GM12878 (cell line): Measurements from ENCODE around the gene PDE11A. TPM values are rescaled to one million over a fixed set of nuclear protein-coding genes. Genes with fewer than 3 reads are reported as not detected.

Experiments
- ATAC-seq: fragments of 200-7000 bp; cut with Tn5 transposase; 3 replicates; pipeline ENCODE4 v1.9.1; 2020; ENCODE audit warnings: mild to moderate bottlenecking, moderate library complexity
- BruUV-seq: library from RNA; stranded (reverse); fragments of 400-500 nt; replicated peaks from 2 replicates; lab custom pipeline; 2021; lab: Mats Ljungman, UMichigan
- CTCF ChIA-PET: fragments of 300-600 bp; sonication (Branson Sonifier 250); formaldehyde crosslinking; extraction: SDS; loops from one replicate; lab custom pipeline; 2021; ENCODE audit warnings: inconsistent platforms; lab: Yijun Ruan, JAX
- POLR2A ChIA-PET: fragments of 350-600 bp; formaldehyde crosslinking; extraction: SDS; loops from one replicate; lab custom pipeline; 2021; ENCODE audit warnings: inconsistent platforms; lab: Charles Lee
- RAD21 ChIA-PET: fragments of 300-600 bp; sonication (Branson Sonifier 250); formaldehyde crosslinking; loops from one replicate; lab custom pipeline; 2023; ENCODE audit warnings: antibody characterized with exemption; ENCODE audit not compliant: unreplicated experiment; lab: Charles Lee
- SMC1A ChIA-PET: fragments of 300-600 bp; sonication (Branson Sonifier 250); formaldehyde crosslinking; loops from one replicate; lab custom pipeline; 2023; ENCODE audit not compliant: unreplicated experiment, uncharacterized antibody; lab: Charles Lee
- DNase-seq: peaks from one replicate; pipeline ENCODE4 v3.0.0-alpha.2; 2011; ENCODE audit warnings: low read depth, low spot score
- FAIRE-seq: peaks from 3 replicates; lab custom pipeline; 2011; peaks lifted over from hg19 to GRCh38; lab: Jason Lieb, UNC
- H2AFZ ChIP-seq: 2 replicates; pipeline ENCODE4 v1.6.0; 2011; ENCODE audit warnings: low read depth, low read length, control low read depth; ENCODE audit not compliant: control insufficient read depth
- H3K27ac ChIP-seq: 2 replicates; pipeline ENCODE4 v1.5.1; 2011; ENCODE audit warnings: control low read depth; ENCODE audit not compliant: control insufficient read depth, insufficient read depth
- H3K27me3 ChIP-seq, 2 experiments: replicated peaks in 1 of 2; 2 replicates each; pipeline versions ENCODE4 v1.6.0 to v1.6.1; 2011; ENCODE audit warnings: low read length in 1 of 2; ENCODE audit not compliant: control insufficient read depth in 2 of 2, insufficient read depth in 2 of 2
- H3K36me3 ChIP-seq, 2 experiments: 2 replicates each; pipeline ENCODE4 v1.5.1; 2011; ENCODE audit warnings: low read length in 1 of 2; ENCODE audit not compliant: control insufficient read depth in 2 of 2, insufficient read depth in 2 of 2
- H3K4me1 ChIP-seq: 2 replicates; pipeline ENCODE4 v1.6.1; 2011; ENCODE audit warnings: mild to moderate bottlenecking, low read length, moderate library complexity, mixed read lengths; ENCODE audit not compliant: control insufficient read depth, insufficient read depth
- H3K4me2 ChIP-seq: 2 replicates; pipeline ENCODE4 v1.6.0; 2011; ENCODE audit warnings: control low read depth; ENCODE audit not compliant: control insufficient read depth, insufficient read depth
- H3K4me3 ChIP-seq: fragments of 200-600 bp; sonication (generic); 2 replicates; pipeline ENCODE4 v1.5.1; 2016
- H3K79me2 ChIP-seq: 2 replicates; pipeline ENCODE4 v1.6.0; 2011; ENCODE audit warnings: low read length; ENCODE audit not compliant: control insufficient read depth, insufficient read depth
- H3K9ac ChIP-seq: 2 replicates; pipeline ENCODE4 v1.8.0; 2011; ENCODE audit warnings: low read length, control low read depth, mixed read lengths; ENCODE audit not compliant: control insufficient read depth, insufficient read depth
- H3K9me3 ChIP-seq: replicated peaks from 3 replicates; pipeline ENCODE4 v1.5.1; 2011; ENCODE audit warnings: mild to moderate bottlenecking, low read length; ENCODE audit not compliant: control insufficient read depth, insufficient read depth
- H4K20me1 ChIP-seq: 2 replicates; pipeline ENCODE4 v1.6.0; 2011; ENCODE audit not compliant: control insufficient read depth, insufficient read depth
- CEBPB ChIP-seq, 2 experiments: fragments of 150-350 bp in 1 of 2; IDR thresholded peaks; 2 replicates each; pipeline ENCODE4 v1.6.1; 2012 to 2014; ENCODE audit warnings: low read depth in 2 of 2, low read length in 2 of 2, borderline replicate concordance in 1 of 2, inconsistent platforms in 1 of 2
- CHD2 ChIP-seq: IDR thresholded peaks from 2 replicates; pipeline ENCODE4 v1.6.1; 2011; ENCODE audit warnings: low read depth, low read length, improper control_type of control experiment, borderline replicate concordance
- EGR1 ChIP-seq, 2 experiments: IDR thresholded peaks; 1 replicate in 1 of 2; 2 replicates in 1 of 2; pipeline ENCODE4 v1.6.1; 2011 to 2012; ENCODE audit warnings: low read depth in 2 of 2, low read length in 2 of 2, borderline replicate concordance in 1 of 2, mild to moderate bottlenecking in 1 of 2, moderate library complexity in 1 of 2
- ETV6 ChIP-seq, 2 experiments: fragments of 450-650 bp in 1 of 2; IDR thresholded peaks in 1 of 2; conservative IDR thresholded peaks in 1 of 2; 2 replicates each; pipeline ENCODE4 v1.6.1; 2014; ENCODE audit warnings: antibody characterized with exemption in 1 of 2, borderline replicate concordance in 1 of 2, low read depth in 1 of 2, mild to moderate bottlenecking in 1 of 2, moderate library complexity in 1 of 2
- FOXM1 ChIP-seq: IDR thresholded peaks from 2 replicates; pipeline ENCODE4 v1.6.1; 2012; ENCODE audit warnings: low read depth, mild to moderate bottlenecking, inconsistent platforms, low read length, moderate library complexity
- HDGF ChIP-seq: fragments of 450-650 bp; IDR thresholded peaks from 2 replicates; pipeline ENCODE4 v1.6.1; 2016; ENCODE audit warnings: antibody characterized with exemption
- KLF5 ChIP-seq: fragments of 450-650 bp; IDR thresholded peaks from 2 replicates; pipeline ENCODE4 v1.6.1; 2014; ENCODE audit warnings: mild to moderate bottlenecking; ENCODE audit not compliant: partially characterized antibody
- NFYB ChIP-seq: IDR thresholded peaks from 2 replicates; pipeline ENCODE4 v1.6.1; 2011; ENCODE audit warnings: low read depth, mild to moderate bottlenecking, low read length, improper control_type of control experiment, moderate library complexity; ENCODE audit not compliant: insufficient read depth
- RAD51 ChIP-seq: fragments of 450-650 bp; IDR thresholded peaks from 2 replicates; pipeline ENCODE4 v1.6.1; 2016; ENCODE audit warnings: moderate library complexity, mild to moderate bottlenecking, inconsistent platforms
- REST ChIP-seq: IDR thresholded peaks from 2 replicates; pipeline ENCODE4 v1.6.1; 2012; ENCODE audit warnings: mild to moderate bottlenecking, low read depth, low read length
- RUNX3 ChIP-seq: IDR thresholded peaks from 2 replicates; pipeline ENCODE4 v1.6.1; 2012; ENCODE audit warnings: low read length, inconsistent platforms
- SIN3A ChIP-seq: IDR thresholded peaks from 2 replicates; pipeline ENCODE4 v1.6.1; 2012; ENCODE audit warnings: low read depth, low read length, improper control_type of control experiment
- YY1 ChIP-seq: IDR thresholded peaks from 2 replicates; pipeline ENCODE4 v1.6.1; 2011; ENCODE audit warnings: low read depth, mild to moderate bottlenecking, low read length
- ZNF207 ChIP-seq: fragments of 450-650 bp; IDR thresholded peaks from 2 replicates; pipeline ENCODE4 v1.6.1; 2014; ENCODE audit warnings: antibody characterized with exemption, mild to moderate bottlenecking, borderline replicate concordance
- ZNF622 ChIP-seq: fragments of 450-650 bp; IDR thresholded peaks from 2 replicates; pipeline ENCODE4 v1.6.1; 2017; ENCODE audit warnings: mild to moderate bottlenecking, inconsistent platforms
- WGBS: methylation state at CpG from one replicate; pipeline ENCODE4 v1.1.6; 2016; ENCODE audit warnings: low lambda C conversion rate; ENCODE audit not compliant: insufficient replicate concordance, insufficient coverage; ENCODE audit errors: missing lambda C conversion rate; 5-methylcytosine and 5-hydroxymethylcytosine counted together
- in situ Hi-C: fragments of 300-500 bp; cut with MboI; formaldehyde crosslinking; loops from 9 replicates; pipeline ENCODE4 v1.14.3; 2018; ENCODE audit warnings: mixed read lengths
- intact Hi-C: fragments of 100-400 bp; cut with micrococcal nuclease; formaldehyde crosslinking; loops from one replicate; pipeline ENCODE4 v1.14.2; 2022; ENCODE audit not compliant: unreplicated experiment
- polyA plus RNA-seq, 11 experiments: library from polyadenylated mRNA; depleted of rRNA in 4 of 11; unstranded in 6 of 11; stranded (reverse) in 5 of 11; fragments of >200 nt; fragmentation: Nextera tagmentation in 4 of 11; fragmentation: Illumina TruSeq in 1 of 11; extraction: Ambion mirVana in 4 of 11; extraction: Trizol in 1 of 11; gene quantifications; 1 replicate in 1 of 11; 2 replicates in 10 of 11; pipeline versions ENCODE4 v1.2.1 to v1.2.3, GENCODE V29; 2011 to 2016; ENCODE audit warnings: inconsistent platforms in 2 of 11, missing spikeins in 2 of 11, low read depth in 1 of 11
- total RNA-seq, 4 experiments: library from RNA; depleted of rRNA in 3 of 4; stranded (reverse); fragments of >200 nt in 3 of 4; fragmentation: Illumina TruSeq in 1 of 4; extraction: Trizol in 1 of 4; gene quantifications; 2 replicates each; pipeline versions ENCODE4 v1.2.1 to v1.2.3, GENCODE V29; 2013 to 2021
- TF ChIP-seq, protein P1 (sequence below): fragments of 450-650 bp; IDR thresholded peaks from 2 replicates; pipeline ENCODE4 v1.6.1; 2017; ENCODE audit warnings: borderline replicate concordance
- TF ChIP-seq, protein P2 (sequence below): fragments of 150-350 bp; IDR thresholded peaks from 2 replicates; pipeline ENCODE4 v1.6.1; 2014; ENCODE audit warnings: mild to moderate bottlenecking, low read depth, low read length
- TF ChIP-seq, protein P3 (sequence below): IDR thresholded peaks from 2 replicates; pipeline ENCODE4 v1.6.1; 2011; ENCODE audit warnings: borderline replicate concordance, low read depth, mild to moderate bottlenecking, moderate library complexity, mixed read lengths, low read length; ENCODE audit not compliant: insufficient read depth; ENCODE audit errors: extremely low read length

Gene PDE11A
- total and polyA plus RNA-seq, 10 of the 15 experiments (the other 5 are each of a cell fraction or from before 2014, with no cell fraction given), result 0.01 to 0.17 (median 0.06) TPM; not detected in 5

DNA sequence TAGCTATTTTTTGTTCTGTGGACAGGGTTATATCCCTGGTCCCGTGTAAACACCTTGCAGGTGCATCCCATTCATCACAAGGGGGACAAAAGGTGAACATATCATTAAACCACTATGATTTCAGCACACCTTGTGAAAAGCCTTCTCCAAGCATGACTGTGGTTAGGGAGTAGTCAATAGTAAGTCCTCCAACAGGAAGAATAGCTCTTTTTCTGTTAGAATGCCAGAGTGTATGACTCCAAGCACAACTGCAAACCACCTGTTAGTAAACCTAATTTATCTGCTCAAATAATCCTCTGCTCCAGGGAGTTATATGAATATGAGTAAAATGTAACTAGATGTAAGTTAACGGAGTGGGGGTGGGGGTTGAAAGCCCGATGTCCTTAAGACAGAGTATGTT, 439.5 kb downstream of the PDE11A start:
- FAIRE-seq (no peak), DNase-seq (no peak), ATAC-seq (no peak)
- Histone ChIP-seq H2AFZ (no peak overlapping the region), H3K27ac (no peak overlapping the region), H3K79me2 (no peaks in the 10 kb centered on the region), H3K4me2 (no peak overlapping the region), H3K36me3 (no peaks in the 10 kb centered on the region), H4K20me1 (no peaks in the 10 kb centered on the region), H3K9ac (no peak overlapping the region), H3K9me3 (no peaks in the 10 kb centered on the region), H3K4me1 (peaks cover 31% of the 10 kb centered on the region), H3K4me3 (no peak overlapping the region), H3K27me3 (no peaks in the 10 kb centered on the region)
- no TSS peak for BruUV-seq
- RAD21 ChIA-PET, result no interaction called here
- in situ Hi-C loops, result no loop called here
- intact Hi-C loops, result no loop called here
- 51% methylated on average over 3 of the region's 3 CpGs for WGBS
- POLR2A ChIA-PET, result no interaction called here
- TF ChIP-seq RUNX3, result no peak
- no peak for TF ChIP-seq NFYB
- TF ChIP-seq CEBPB (IDR thresholded peaks at IDR 0.05; ENCODE audit: borderline replicate concordance in 1 of 2, low read depth in 2 of 2, low read length in 2 of 2), result no peak
- TF ChIP-seq RAD51, result no peak
- TF ChIP-seq CHD2, result no peak
- TF ChIP-seq, protein P1, sequence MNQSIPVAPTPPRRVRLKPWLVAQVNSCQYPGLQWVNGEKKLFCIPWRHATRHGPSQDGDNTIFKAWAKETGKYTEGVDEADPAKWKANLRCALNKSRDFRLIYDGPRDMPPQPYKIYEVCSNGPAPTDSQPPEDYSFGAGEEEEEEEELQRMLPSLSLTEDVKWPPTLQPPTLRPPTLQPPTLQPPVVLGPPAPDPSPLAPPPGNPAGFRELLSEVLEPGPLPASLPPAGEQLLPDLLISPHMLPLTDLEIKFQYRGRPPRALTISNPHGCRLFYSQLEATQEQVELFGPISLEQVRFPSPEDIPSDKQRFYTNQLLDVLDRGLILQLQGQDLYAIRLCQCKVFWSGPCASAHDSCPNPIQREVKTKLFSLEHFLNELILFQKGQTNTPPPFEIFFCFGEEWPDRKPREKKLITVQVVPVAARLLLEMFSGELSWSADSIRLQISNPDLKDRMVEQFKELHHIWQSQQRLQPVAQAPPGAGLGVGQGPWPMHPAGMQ, result no peak
- no peak for TF ChIP-seq ZNF622
- no peak for TF ChIP-seq REST
- TF ChIP-seq FOXM1, result no peak
- no peak for TF ChIP-seq ZNF207
- TF ChIP-seq EGR1 (IDR thresholded peaks at IDR 0.05; ENCODE audit: borderline replicate concordance in 1 of 2, low read depth in 2 of 2, low read length in 2 of 2), result no peak
- TF ChIP-seq, protein P2, sequence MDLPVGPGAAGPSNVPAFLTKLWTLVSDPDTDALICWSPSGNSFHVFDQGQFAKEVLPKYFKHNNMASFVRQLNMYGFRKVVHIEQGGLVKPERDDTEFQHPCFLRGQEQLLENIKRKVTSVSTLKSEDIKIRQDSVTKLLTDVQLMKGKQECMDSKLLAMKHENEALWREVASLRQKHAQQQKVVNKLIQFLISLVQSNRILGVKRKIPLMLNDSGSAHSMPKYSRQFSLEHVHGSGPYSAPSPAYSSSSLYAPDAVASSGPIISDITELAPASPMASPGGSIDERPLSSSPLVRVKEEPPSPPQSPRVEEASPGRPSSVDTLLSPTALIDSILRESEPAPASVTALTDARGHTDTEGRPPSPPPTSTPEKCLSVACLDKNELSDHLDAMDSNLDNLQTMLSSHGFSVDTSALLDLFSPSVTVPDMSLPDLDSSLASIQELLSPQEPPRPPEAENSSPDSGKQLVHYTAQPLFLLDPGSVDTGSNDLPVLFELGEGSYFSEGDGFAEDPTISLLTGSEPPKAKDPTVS, result no peak
- no peak for TF ChIP-seq ETV6 (conservative IDR thresholded peaks at IDR 0.05 in 1 of 2, IDR thresholded peaks at IDR 0.05 in 1 of 2; ENCODE audit: borderline replicate concordance in 1 of 2, low read depth in 1 of 2)
- no peak for TF ChIP-seq KLF5
- TF ChIP-seq HDGF, result no peak
- no peak for TF ChIP-seq SIN3A
- TF ChIP-seq YY1, result no peak
- TF ChIP-seq, protein P3, sequence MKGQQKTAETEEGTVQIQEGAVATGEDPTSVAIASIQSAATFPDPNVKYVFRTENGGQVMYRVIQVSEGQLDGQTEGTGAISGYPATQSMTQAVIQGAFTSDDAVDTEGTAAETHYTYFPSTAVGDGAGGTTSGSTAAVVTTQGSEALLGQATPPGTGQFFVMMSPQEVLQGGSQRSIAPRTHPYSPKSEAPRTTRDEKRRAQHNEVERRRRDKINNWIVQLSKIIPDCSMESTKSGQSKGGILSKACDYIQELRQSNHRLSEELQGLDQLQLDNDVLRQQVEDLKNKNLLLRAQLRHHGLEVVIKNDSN, result no peak
- CTCF ChIA-PET, result interaction anchor here (0.9 to 2.0 kb wide), 4 partner anchors 8 to 468 kb away, joined by 3 to 5 read pairs (median 4); no protein-coding TSS in a partner anchor
- SMC1A ChIA-PET, result interaction anchor here (1.0 to 1.5 kb wide), 3 partner anchors 30 to 468 kb away, joined by 3 to 4 read pairs (median 3); no protein-coding TSS in a partner anchor
